Nephron progenitor cell (in vitro differentiated cells): Measurements from ENCODE around the gene NCKAP5.

Experiments
- DNase-seq: peaks from one replicate; pipeline ENCODE4 v3.0.0; 2021
- H3K27ac Mint-ChIP-seq: 2 replicates; pipeline ENCODE4 v1.8.0; 2021; ENCODE audit warnings: mild to moderate bottlenecking, moderate library complexity, mixed read lengths
- H3K27me3 Mint-ChIP-seq: 2 replicates; pipeline ENCODE4 v1.8.0; 2021; ENCODE audit warnings: mild to moderate bottlenecking, low read depth, mixed read lengths; ENCODE audit not compliant: poor library complexity
- H3K36me3 Mint-ChIP-seq: 2 replicates; pipeline ENCODE4 v1.8.0; 2021; ENCODE audit warnings: low read depth, mixed read lengths
- H3K4me1 Mint-ChIP-seq: 2 replicates; pipeline ENCODE4 v1.8.0; 2021; ENCODE audit warnings: mixed read lengths
- H3K4me3 Mint-ChIP-seq: 2 replicates; pipeline ENCODE4 v1.8.0; 2021; ENCODE audit warnings: mild to moderate bottlenecking, moderate library complexity, mixed read lengths
- H3K9me3 Mint-ChIP-seq: 2 replicates; pipeline ENCODE4 v1.8.0; 2021; ENCODE audit warnings: mild to moderate bottlenecking, moderate library complexity, mixed read lengths
- CTCF ChIP-seq: fragments of 200-600 bp; sonication (generic); IDR thresholded peaks from 2 replicates; pipeline ENCODE4 v1.5.0; 2021; ENCODE audit warnings: antibody characterized with exemption

Gene NCKAP5

GRCh38 chr2:132692816-132693215 lies 875.4 kb downstream of the NCKAP5 start:
- DNase-seq = no peak
- H3K27ac Mint-ChIP-seq = no peak overlapping the region
- TF ChIP-seq CTCF = no peak

GRCh38 chr2:132691556-132691955 lies 876.7 kb downstream of the NCKAP5 start:
- no peaks in the 10 kb centered on the region for H3K36me3 Mint-ChIP-seq
- H3K27ac Mint-ChIP-seq = no peak overlapping the region
- H3K9me3 Mint-ChIP-seq = peaks cover 4% of the 10 kb centered on the region
- no peaks in the 10 kb centered on the region for H3K4me1 Mint-ChIP-seq
- no peak overlapping the region for H3K4me3 Mint-ChIP-seq
- no peak for DNase-seq
- TF ChIP-seq CTCF = no peak
- no peaks in the 10 kb centered on the region for H3K27me3 Mint-ChIP-seq

More at GRCh38 chr2:132692816-132693215, 875.4 kb downstream of the NCKAP5 start:
- H3K4me1 Mint-ChIP-seq = no peaks in the 10 kb centered on the region
- no peak overlapping the region for H3K4me3 Mint-ChIP-seq
- H3K27me3 Mint-ChIP-seq = no peaks in the 10 kb centered on the region
- H3K36me3 Mint-ChIP-seq = no peaks in the 10 kb centered on the region
- peaks cover 4% of the 10 kb centered on the region for H3K9me3 Mint-ChIP-seq

- Mint-ChIP-seq H3K27me3 (no peaks in the 10 kb centered on the region), H3K4me3 (no peak overlapping the region), H3K36me3 (no peaks in the 10 kb centered on the region), H3K4me1 (no peaks in the 10 kb centered on the region), H3K27ac (no peak overlapping the region), H3K9me3 (peaks cover 4% of the 10 kb centered on the region)
- no peak for TF ChIP-seq CTCF
- DNase-seq = no peak
Measured at GRCh38 chr2:132690664-132691303, 877.5 kb downstream of the NCKAP5 start.

- no peak overlapping the region for H3K4me3 Mint-ChIP-seq
Measured at GRCh38 chr2:132681766-132682165, 886.5 kb downstream of the NCKAP5 start.

GRCh38 chr2:132680544-132680943 lies 887.7 kb downstream of the NCKAP5 start:
- no peaks in the 10 kb centered on the region for H3K36me3 Mint-ChIP-seq
- no peak overlapping the region for H3K4me3 Mint-ChIP-seq
- H3K27ac Mint-ChIP-seq = no peak overlapping the region

More at GRCh38 chr2:132681766-132682165, 886.5 kb downstream of the NCKAP5 start:
- no peak overlapping the region for H3K27ac Mint-ChIP-seq
- H3K9me3 Mint-ChIP-seq = no peaks in the 10 kb centered on the region
- DNase-seq = no peak
- TF ChIP-seq CTCF = no peak
- H3K36me3 Mint-ChIP-seq = no peaks in the 10 kb centered on the region
- H3K4me1 Mint-ChIP-seq = peaks cover 7% of the 10 kb centered on the region
- H3K27me3 Mint-ChIP-seq = no peaks in the 10 kb centered on the region

More at GRCh38 chr2:132680544-132680943, 887.7 kb downstream of the NCKAP5 start:
- H3K27me3 Mint-ChIP-seq = no peaks in the 10 kb centered on the region
- DNase-seq = no peak
- no peaks in the 10 kb centered on the region for H3K9me3 Mint-ChIP-seq
- H3K4me1 Mint-ChIP-seq = peaks cover 7% of the 10 kb centered on the region
- no peak for TF ChIP-seq CTCF
